Stimulated activated CD4-positive, alpha-beta T cell treated with anti-CD3 and anti-CD28 coated beads, Interleukin-4, amount 100 ng/mL, for 48 hours (primary cell): Measurements from ENCODE around the gene MIGA2.
"Not testable (repeated sequence)": the region's sequence is repeated elsewhere in the genome, so short reads cannot be mapped to it uniquely, and the experiment has no call there.

Experiments used
- DNase-seq, 2 donors: peaks; one replicate each; pipeline ENCODE4 v3.0.0-alpha.2; 2020; ENCODE audit warnings: low read depth in 2 of 2

MIGA2 gene

GRCh38 chr9:129100383-129101169, 64.2 kb downstream of the MIGA2 start:
- DNase-seq: no peak

- DNase-seq: no peak
These were observed 64.9 kb downstream of the MIGA2 start for GRCh38 chr9:129101279-129101678.

GRCh38 chr9:129102095-129102525, 65.7 kb downstream of the MIGA2 start:
- DNase-seq: no peak

- DNase-seq: no peak
These were observed 66.6 kb downstream of the MIGA2 start for GRCh38 chr9:129102791-129103594.

- DNase-seq: no peak
These were observed 67.2 kb downstream of the MIGA2 start for GRCh38 chr9:129103595-129103965.

- DNase-seq: no peak
These were observed 67.6 kb downstream of the MIGA2 start for GRCh38 chr9:129104051-129104450.

- DNase-seq: no peak
These were observed 69.7 kb downstream of the MIGA2 start for GRCh38 chr9:129105857-129106694.

- no peak for DNase-seq
These were observed 71.2 kb downstream of the MIGA2 start for GRCh38 chr9:129107651-129108050.

GRCh38 chr9:129108083-129108804, 71.8 kb downstream of the MIGA2 start:
- DNase-seq: no peak

- no peak for DNase-seq
These were observed 72.5 kb downstream of the MIGA2 start for GRCh38 chr9:129108805-129109536.

- peak; percentile 12 to 30 for DNase-seq
These were observed 73.1 kb downstream of the MIGA2 start for GRCh38 chr9:129109537-129109903.

- no peak for DNase-seq
These were observed 73.7 kb downstream of the MIGA2 start for GRCh38 chr9:129109952-129110739.

GRCh38 chr9:129110740-129111527, 74.5 kb downstream of the MIGA2 start, which contains the start of the genes CRAT and PTPA:
CRAT (minus strand) TSS chr9:129110793; CDS start chr9:129110509, 284 bp downstream.
PTPA (plus strand) TSS chr9:129111415; CDS start chr9:129111601, 186 bp downstream.
- peak; percentile 97 to 98 for DNase-seq

- no peak for DNase-seq
These were observed 75.2 kb downstream of the MIGA2 start for GRCh38 chr9:129111528-129112151.

- DNase-seq: not testable (repeated sequence)
These were observed 76.1 kb downstream of the MIGA2 start for GRCh38 chr9:129112526-129112925.

- DNase-seq: no peak
These were observed 77.3 kb downstream of the MIGA2 start for GRCh38 chr9:129113645-129114304.

- DNase-seq: no peak
These were observed 82.4 kb downstream of the MIGA2 start for GRCh38 chr9:129118799-129119198.

GRCh38 chr9:129121483-129121882, 85.1 kb downstream of the MIGA2 start:
- DNase-seq: no peak
